GM12891 (cell line): ENCODE results near the gene ZSWIM7.

ENCODE experiments used
- PAX5 ChIP-seq: IDR thresholded peaks from 2 replicates; pipeline ENCODE4 v1.6.1; 2011; ENCODE audit warnings: low read length, moderate library complexity, mild to moderate bottlenecking; ENCODE audit not compliant: insufficient read depth, severe bottlenecking
- POLR2A ChIP-seq: IDR thresholded peaks from 2 replicates; pipeline ENCODE4 v1.6.1; 2011; ENCODE audit warnings: low read depth, low read length, control low read depth
- POLR2AphosphoS5 ChIP-seq: IDR thresholded peaks from 2 replicates; pipeline ENCODE4 v1.6.1; 2011; ENCODE audit warnings: low read depth, low read length, control low read depth
- SPI1 ChIP-seq: IDR thresholded peaks from 2 replicates; pipeline ENCODE4 v1.6.1; 2011; ENCODE audit warnings: low read depth, low read length, control low read depth
- TAF1 ChIP-seq: IDR thresholded peaks from 2 replicates; pipeline ENCODE4 v1.6.1; 2011; ENCODE audit warnings: low read depth, low read length, control low read depth

DNA sequence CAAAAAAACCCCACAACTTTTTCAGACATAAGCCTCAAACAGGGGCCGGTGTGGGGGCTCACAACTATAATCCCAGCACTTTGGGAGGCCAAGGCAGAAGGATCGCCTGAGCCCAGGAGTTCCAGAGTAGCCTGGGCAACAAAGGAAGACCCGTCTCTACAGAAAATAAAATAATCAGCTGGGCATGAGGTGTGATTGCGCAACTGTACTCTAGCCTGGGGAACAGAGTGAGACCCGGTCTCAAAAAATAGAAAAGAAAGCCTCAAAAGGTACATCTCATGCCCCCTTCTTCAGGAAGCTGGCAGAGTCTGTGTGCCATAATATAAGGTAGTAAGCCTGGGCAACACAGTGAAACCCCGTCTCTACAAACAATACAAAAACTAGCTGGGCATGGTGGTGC lies 3.2 kb downstream of the ZSWIM7 start:
- TF ChIP-seq TAF1 (no peak), POLR2AphosphoS5 (no peak), POLR2A (no peak), SPI1 (no peak), PAX5 (no peak)
